Body of pancreas (tissue), 4 donors: Measurements from ENCODE around the gene ATP9B. TPM values are rescaled to one million over a fixed set of nuclear protein-coding genes. Genes with fewer than 3 reads are reported as not detected.

Experiments used
- ATAC-seq: fragments of 150-250 bp; one replicate; pipeline ENCODE4 v1.9.1; 2016
- DNase-seq, 4 donors: peaks; one replicate each; pipeline ENCODE4 v3.0.0-alpha.2; 2019
- H3K27ac ChIP-seq, 4 donors: fragments of 200-600 bp; sonication (generic); 1 replicate in 3 of 4; 2 replicates in 1 of 4; pipeline versions ENCODE4 v1.5.1 to v1.6.1; 2016 to 2019; ENCODE audit warnings: mild to moderate bottlenecking in 1 of 4, mixed read lengths in 1 of 4, moderate library complexity in 1 of 4
- H3K27me3 ChIP-seq, 2 donors: fragments of 200-600 bp; sonication (generic); one replicate each; pipeline ENCODE4 v1.6.0; 2016; ENCODE audit warnings: mild to moderate bottlenecking in 1 of 2
- H3K36me3 ChIP-seq, 2 donors: fragments of 200-600 bp; sonication (generic); replicated peaks in 1 of 2; 2 replicates each; pipeline ENCODE4 v1.5.1; 2016; ENCODE audit warnings: low read depth in 2 of 2; ENCODE audit not compliant: insufficient read depth in 1 of 2
- H3K4me1 ChIP-seq: fragments of 200-600 bp; sonication (generic); one replicate; pipeline ENCODE4 v1.6.0; 2016
- H3K4me3 ChIP-seq, 2 donors: fragments of 200-600 bp; sonication (generic); 1 replicate in 1 of 2; 2 replicates in 1 of 2; pipeline ENCODE4 v1.5.1; 2016 to 2019
- H3K9me3 ChIP-seq, 3 donors: fragments of 200-600 bp; sonication (generic); 1 replicate in 2 of 3; 2 replicates in 1 of 3; pipeline ENCODE4 v1.5.1; 2016
- CTCF ChIP-seq, 7 experiments: fragments of 450-650 bp in 4 of 7; fragments of 200-600 bp in 3 of 7; sonication (generic) in 3 of 7; IDR thresholded peaks; one replicate each; pipeline ENCODE4 v1.5.1; 2016 to 2019; ENCODE audit warnings: antibody characterized with exemption in 7 of 7
- POLR2A ChIP-seq, 3 donors: fragments of 450-650 bp; IDR thresholded peaks; one replicate each; pipeline ENCODE4 v1.6.1; 2016; ENCODE audit warnings: antibody characterized with exemption in 3 of 3, mild to moderate bottlenecking in 2 of 3
- WGBS, 2 donors: methylation state at CpG; one replicate each; pipeline ENCODE4 v1.1.5; 2017; 5-methylcytosine and 5-hydroxymethylcytosine counted together
- intact Hi-C: fragments of 100-400 bp; cut with DNase I; formaldehyde crosslinking; loops from one replicate; pipeline ENCODE4 v1.15.1; 2023
- total RNA-seq, 2 donors: library from RNA; depleted of rRNA; stranded (reverse); fragments of >200 nt; gene quantifications; one replicate each; pipeline ENCODE4 v1.1.0, GENCODE V29; 2016

The ATP9B gene
- total RNA-seq, 2 donors from 2014 or later = 19.7 to 21.1 TPM

GRCh38 chr18:79426376-79427300, 357.4 kb downstream of the ATP9B start:
- no peak overlapping the region for H3K27ac ChIP-seq
- no peaks in the 10 kb centered on the region for H3K9me3 ChIP-seq
- intact Hi-C loops = no loop called here
- no peaks in the 10 kb centered on the region for H3K4me1 ChIP-seq
- TF ChIP-seq CTCF (IDR thresholded peaks at IDR 0.05) (no peak), POLR2A (IDR thresholded peaks at IDR 0.05) (no peak)
- WGBS, 2 donors = 84 to 89% methylated on average over 20 to 32 of the region's 37 CpGs
- no peaks in the 10 kb centered on the region for H3K27me3 ChIP-seq
- DNase-seq (no peak), ATAC-seq (no peak)
- H3K4me3 ChIP-seq = no peak overlapping the region
- H3K36me3 ChIP-seq = no peaks in the 10 kb centered on the region

- no peaks in the 10 kb centered on the region for H3K36me3 ChIP-seq
- no peak overlapping the region for H3K27ac ChIP-seq
- H3K27me3 ChIP-seq = no peaks in the 10 kb centered on the region
- 76 to 97% methylated on average over 7 to 27 of the region's 29 CpGs for WGBS, 2 donors
- no peak overlapping the region for H3K4me3 ChIP-seq
- TF ChIP-seq CTCF (IDR thresholded peaks at IDR 0.05) (no peak), POLR2A (IDR thresholded peaks at IDR 0.05) (no peak)
- DNase-seq = no peak
- no peaks in the 10 kb centered on the region for H3K4me1 ChIP-seq
- H3K9me3 ChIP-seq = no peaks in the 10 kb centered on the region
- ATAC-seq = no peak
- intact Hi-C loops = no loop called here
Observed at GRCh38 chr18:79427368-79428225, 358.4 kb downstream of the ATP9B start.

Other genes with a start within 250 kb of the ATP9B start
- not detected for gene SALL3, start 89.6 kb upstream of the ATP9B start, total RNA-seq